ENCODE results near the gene COPG1. TPM values are rescaled to one million over a fixed set of nuclear protein-coding genes. Genes with fewer than 3 reads are reported as not detected.

The COPG1 gene
- total and polyA plus RNA-seq, 2 of the 4 experiments (the other 2 are of a cell fraction): 203 to 446 TPM

GRCh38 chr3:129321887-129322286 lies 72.5 kb downstream of the COPG1 start:
- H3K4me1 ChIP-seq (ENCODE audit: control insufficient read depth, insufficient read depth, low read length): peaks cover 3% of the 10 kb centered on the region; the same call in 1 of the 2 replicates
- no peak overlapping the region for H2BK15ac ChIP-seq (ENCODE audit: low read depth, low read length)
- peaks cover 0 to 17% of the 10 kb centered on the region in 2 experiments; a peak in 3 of 4 replicates for H3K79me1 ChIP-seq (ENCODE audit: low read depth in 1 of 2, low read length in 2 of 2)
- H3K56ac ChIP-seq (ENCODE audit: extremely low read depth, insufficient read depth, low read length): no peak overlapping the region
- no peak for ATAC-seq (ENCODE audit: low read depth)
- no peak overlapping the region for H3K4ac ChIP-seq (ENCODE audit: low read depth, low read length)
- no peak for DNase-seq
- H3K14ac ChIP-seq (replicated peaks; ENCODE audit: low read depth, low read length): no peak overlapping the region
- no peak for TF ChIP-seq SMC3 (IDR thresholded peaks at IDR 0.05; ENCODE audit: low read depth, low read length)
- no peak for TF ChIP-seq BHLHE40 (IDR thresholded peaks at IDR 0.05; ENCODE audit: low read depth, low read length)
- H2AFZ ChIP-seq (replicated peaks; ENCODE audit: low read length, poor library complexity): no peak overlapping the region
- H4K8ac ChIP-seq (ENCODE audit: low read depth in 2 of 2, low read length in 2 of 2): no peak overlapping the region
- peaks cover 12% of the 10 kb centered on the region; the same call in 1 of the 2 replicates for H3K9me1 ChIP-seq (ENCODE audit: insufficient read depth, low read length)
- no peak overlapping the region for H2AK9ac ChIP-seq (replicated peaks; ENCODE audit: low read depth, low read length, poor library complexity)
- no peaks in the 10 kb centered on the region for H3K27me3 ChIP-seq (ENCODE audit: control insufficient read depth, insufficient read depth, low read length)
- H2AK5ac ChIP-seq (ENCODE audit: low read depth, low read length): no peak overlapping the region
- no peak overlapping the region for H3K23ac ChIP-seq (ENCODE audit: low read depth, low read length)
- CTCF ChIA-PET: no interaction called here
- H4K5ac ChIP-seq (ENCODE audit: low read depth, low read length): no peak overlapping the region
- H3K9me3 ChIP-seq (ENCODE audit: control insufficient read depth, insufficient read depth, low read length): no peaks in the 10 kb centered on the region
- no peaks in the 10 kb centered on the region for H4K20me1 ChIP-seq (ENCODE audit: insufficient read depth, low read length)
- H3K36me3 ChIP-seq (ENCODE audit: control insufficient read depth, insufficient read depth, low read length): peaks cover 8% of the 10 kb centered on the region
- intact Hi-C loops (cut with micrococcal nuclease) (no loop called here), dilution Hi-C loops (cut with HindIII; ENCODE audit: low sequenced_read_pairs, unreplicated experiment) (no loop called here), in situ Hi-C loops (cut with MboI; ENCODE audit: low sequenced_read_pairs) (no loop called here)
- H2BK20ac ChIP-seq (ENCODE audit: low read depth, low read length): no peak overlapping the region
- 83% methylated on average over 4 of the region's 9 CpGs; no CpG with 5 or more reads in 1 of the 2 experiments for WGBS, 2 experiments (ENCODE audit: extremely low coverage in 2 of 2, insufficient read length in 1 of 2)
- POLR2A ChIA-PET (ENCODE audit: unreplicated experiment): no interaction called here
- H2BK120ac ChIP-seq (ENCODE audit: low read depth, low read length): no peak overlapping the region
- no peak overlapping the region for H2BK5ac ChIP-seq (ENCODE audit: low read depth, low read length, poor library complexity, severe bottlenecking)
- H3K9ac ChIP-seq (ENCODE audit: low read depth, low read length): no peak overlapping the region
- H3K27ac ChIP-seq (ENCODE audit: insufficient read depth, low read length): no peak overlapping the region
- no peak overlapping the region for H3K4me3 ChIP-seq (ENCODE audit: insufficient read depth, low read depth, low read length)
- no TSS peak for BruUV-seq (replicated peaks)
- H4K91ac ChIP-seq (ENCODE audit: insufficient read depth, low read depth, low read length): no peak overlapping the region
- H3K4me2 ChIP-seq (ENCODE audit: low read depth, low read length): no peak overlapping the region
- no peak overlapping the region for H3K18ac ChIP-seq (ENCODE audit: low read depth, low read length)

All from IMR-90 (cell line).